GM18858 (cell line): ENCODE data around the gene TPTE.
"Not testable (repeated sequence)": the region's sequence is repeated elsewhere in the genome, so short reads cannot be mapped to it uniquely, and the experiment has no call there.

ENCODE experiments used
- ATAC-seq: cut with Tn5 transposase; IDR thresholded peaks from one replicate; pipeline ENCODE4 v1.9.1; 2021; ENCODE audit not compliant: unreplicated experiment

TPTE gene

GRCh38 chr21:10616535-10616934, 95.2 kb downstream of the TPTE start:
- ATAC-seq = no peak

GRCh38 chr21:10617133-10617752, 95.9 kb downstream of the TPTE start:
- ATAC-seq = not testable (repeated sequence)

DNA sequence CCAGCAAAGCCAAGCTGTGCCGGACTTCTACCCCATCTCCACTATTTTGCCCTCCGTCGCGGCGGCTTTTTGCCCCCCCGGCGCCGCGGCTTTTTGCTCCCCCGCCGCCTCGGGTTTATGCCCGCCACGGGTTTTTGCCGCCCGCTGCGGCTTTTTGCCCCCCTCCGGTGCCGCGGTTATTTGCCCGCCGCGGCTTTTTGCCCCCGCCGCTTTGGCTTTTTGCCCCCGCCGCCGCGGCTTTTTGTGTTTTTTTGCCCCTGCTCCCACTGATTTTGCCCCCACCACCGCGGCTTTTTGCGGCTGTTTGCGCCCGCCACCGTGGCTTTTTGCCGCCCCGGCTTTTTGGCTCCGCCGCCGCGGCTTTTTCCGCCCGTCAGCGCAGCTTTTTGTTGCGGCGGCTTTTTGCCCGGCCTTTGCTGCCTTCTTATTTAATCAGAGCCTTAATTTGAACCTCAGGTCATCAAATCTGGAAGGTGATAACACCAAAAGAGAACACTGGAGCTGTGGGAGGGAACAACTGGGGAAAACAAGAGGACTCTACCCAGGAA, 106.0 kb downstream of the TPTE start:
- no peak for ATAC-seq

GRCh38 chr21:10629239-10629638, 107.9 kb downstream of the TPTE start:
- not testable (repeated sequence) for ATAC-seq

DNA sequence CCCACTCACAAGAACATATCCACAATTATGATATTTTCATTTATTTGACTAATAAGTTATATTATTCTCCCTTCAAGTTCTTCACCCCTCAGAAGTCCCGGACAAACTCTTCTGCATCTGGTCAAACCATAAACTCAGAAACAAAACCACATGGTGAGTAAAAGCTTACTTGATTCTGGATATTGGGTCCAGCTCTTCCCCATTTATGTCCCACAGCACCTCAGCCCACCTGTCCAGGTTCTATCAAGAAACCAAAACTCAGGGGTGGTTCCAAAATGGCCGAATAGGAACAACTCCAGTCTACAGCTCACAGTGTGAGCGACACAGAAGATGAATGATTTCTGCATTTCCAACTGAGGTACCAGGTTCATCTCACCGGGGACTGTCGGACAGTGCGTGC, 109.4 kb downstream of the TPTE start:
- not testable (repeated sequence) for ATAC-seq

DNA sequence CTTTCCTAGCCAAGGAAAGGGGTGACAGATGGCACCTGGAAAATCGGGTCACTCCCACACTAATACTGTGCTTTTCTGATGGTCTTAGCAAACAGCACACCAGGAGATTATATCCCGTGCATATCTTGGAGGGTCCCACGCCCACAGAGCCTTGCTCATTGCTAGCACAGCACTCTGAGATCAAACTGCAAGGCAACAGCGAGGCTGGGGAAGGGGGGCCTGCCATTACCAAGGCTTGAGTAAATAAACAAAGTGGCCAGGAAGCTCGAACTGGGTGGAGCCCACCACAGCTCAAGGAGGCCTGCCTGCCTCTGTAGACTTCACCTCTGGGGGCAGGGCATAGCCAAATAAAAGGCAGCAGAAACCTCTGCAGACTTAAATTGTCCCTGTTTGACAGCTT, 109.9 kb downstream of the TPTE start:
- ATAC-seq = not testable (repeated sequence)

- ATAC-seq = not testable (repeated sequence)
These were observed 116.8 kb downstream of the TPTE start for GRCh38 chr21:10638144-10638543.

- ATAC-seq = no peak
These were observed 117.7 kb downstream of the TPTE start for GRCh38 chr21:10639123-10639522.

- not testable (repeated sequence) for ATAC-seq
These were observed 118.4 kb downstream of the TPTE start for GRCh38 chr21:10639746-10640145.

DNA sequence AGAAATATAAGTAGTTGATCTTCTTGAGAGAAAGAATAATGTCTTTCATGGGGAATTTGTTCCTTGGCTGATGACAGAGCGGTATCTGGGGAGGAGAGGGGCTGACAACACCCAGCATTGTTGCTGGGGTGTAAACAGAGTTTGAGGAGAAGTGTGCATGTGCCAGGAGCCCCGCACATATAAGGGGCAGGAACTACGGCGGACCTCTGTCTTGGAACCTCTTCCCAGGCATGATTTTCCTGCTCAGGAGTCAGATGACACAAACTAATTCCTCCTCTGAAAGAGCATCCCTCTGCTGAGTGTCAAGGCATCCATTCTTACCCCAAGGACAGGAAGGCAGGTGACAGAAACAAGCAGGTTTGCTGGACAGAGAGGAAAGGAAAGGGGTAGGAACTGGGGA, 119.1 kb downstream of the TPTE start:
- no peak for ATAC-seq

GRCh38 chr21:10641107-10641506, 119.7 kb downstream of the TPTE start:
- ATAC-seq = no peak

- not testable (repeated sequence) for ATAC-seq
These were observed 124.3 kb downstream of the TPTE start for GRCh38 chr21:10645667-10646066.

DNA sequence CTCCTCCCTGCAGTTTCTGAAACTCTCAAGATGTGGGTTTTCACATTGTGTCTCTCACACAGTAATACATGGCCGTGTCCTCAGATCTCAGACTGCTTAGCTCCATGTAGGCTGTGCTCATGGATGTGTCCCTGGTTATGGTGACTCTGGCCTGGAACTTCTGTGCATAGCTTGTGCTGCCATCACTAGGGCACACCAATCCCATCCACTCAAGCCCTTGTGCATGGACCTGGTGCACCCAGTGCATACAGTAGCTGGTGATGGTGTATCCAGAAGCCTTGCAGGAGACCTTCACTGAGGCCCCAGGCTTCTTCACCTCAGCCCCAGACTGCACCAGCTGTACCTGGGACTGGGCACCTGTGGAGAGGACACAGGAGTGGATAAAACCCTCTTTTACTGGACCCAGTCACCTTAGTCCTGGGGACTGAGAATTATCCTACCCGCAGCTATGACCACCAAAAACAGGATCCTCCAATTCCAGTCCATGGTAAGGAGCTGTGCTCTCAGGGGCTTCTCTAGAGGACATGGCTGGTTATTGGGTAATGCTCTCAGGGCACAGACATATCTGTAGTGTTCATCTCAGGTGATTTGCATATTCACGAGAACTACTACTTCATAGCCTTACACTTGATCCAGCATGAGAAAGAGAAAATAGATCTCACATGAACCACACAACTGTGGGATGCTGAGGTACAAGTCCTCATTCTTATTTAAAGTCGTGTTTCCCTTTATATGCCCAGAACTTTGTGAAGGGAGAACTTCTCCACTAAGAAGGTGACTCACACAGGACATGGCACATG, 128.2 kb downstream of the TPTE start:
- ATAC-seq = not testable (repeated sequence)

GRCh38 chr21:10650297-10650696, 128.9 kb downstream of the TPTE start:
- not testable (repeated sequence) for ATAC-seq
